ENCODE data around the gene FRRS1L.

The FRRS1L gene

DNA sequence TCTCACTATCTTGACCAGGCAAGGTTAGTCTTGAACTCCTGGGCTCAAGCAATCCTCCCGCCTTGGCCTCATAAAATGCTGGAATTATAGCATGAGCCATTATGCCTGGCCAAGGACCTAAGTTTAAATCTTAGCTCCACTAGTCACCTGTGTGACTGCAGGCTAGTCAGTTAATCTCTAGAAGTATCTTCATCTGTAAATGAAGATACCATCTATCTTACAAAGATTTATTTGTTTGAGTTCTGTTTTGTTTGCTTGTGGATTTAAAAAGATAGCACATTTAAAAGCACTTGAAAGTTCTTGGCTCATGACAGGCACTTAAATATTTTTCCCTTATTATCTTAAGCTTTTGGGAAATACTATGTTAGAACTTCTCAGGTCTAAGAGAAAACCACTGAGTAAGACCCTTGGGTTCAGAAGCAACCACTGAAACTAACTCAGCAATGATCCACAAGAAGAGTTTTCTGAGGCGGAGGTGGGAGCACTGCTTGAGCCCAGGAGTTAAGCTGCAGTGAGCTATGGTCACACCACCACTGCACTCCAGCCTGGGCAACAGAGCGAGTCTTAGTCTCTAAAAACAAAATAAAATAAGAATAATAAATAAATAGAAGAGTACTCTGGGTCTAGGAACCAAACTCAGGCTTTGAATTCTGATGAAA, 66.4 kb downstream of the FRRS1L start:
- H3K27ac ChIP-seq: peak overlapping the region; percentile 77
- TF ChIP-seq, protein P1, sequence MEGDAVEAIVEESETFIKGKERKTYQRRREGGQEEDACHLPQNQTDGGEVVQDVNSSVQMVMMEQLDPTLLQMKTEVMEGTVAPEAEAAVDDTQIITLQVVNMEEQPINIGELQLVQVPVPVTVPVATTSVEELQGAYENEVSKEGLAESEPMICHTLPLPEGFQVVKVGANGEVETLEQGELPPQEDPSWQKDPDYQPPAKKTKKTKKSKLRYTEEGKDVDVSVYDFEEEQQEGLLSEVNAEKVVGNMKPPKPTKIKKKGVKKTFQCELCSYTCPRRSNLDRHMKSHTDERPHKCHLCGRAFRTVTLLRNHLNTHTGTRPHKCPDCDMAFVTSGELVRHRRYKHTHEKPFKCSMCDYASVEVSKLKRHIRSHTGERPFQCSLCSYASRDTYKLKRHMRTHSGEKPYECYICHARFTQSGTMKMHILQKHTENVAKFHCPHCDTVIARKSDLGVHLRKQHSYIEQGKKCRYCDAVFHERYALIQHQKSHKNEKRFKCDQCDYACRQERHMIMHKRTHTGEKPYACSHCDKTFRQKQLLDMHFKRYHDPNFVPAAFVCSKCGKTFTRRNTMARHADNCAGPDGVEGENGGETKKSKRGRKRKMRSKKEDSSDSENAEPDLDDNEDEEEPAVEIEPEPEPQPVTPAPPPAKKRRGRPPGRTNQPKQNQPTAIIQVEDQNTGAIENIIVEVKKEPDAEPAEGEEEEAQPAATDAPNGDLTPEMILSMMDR (conservative IDR thresholded peaks at IDR 0.05): no peak
- TF ChIP-seq ZFX (IDR thresholded peaks at IDR 0.05): no peak

DNA sequence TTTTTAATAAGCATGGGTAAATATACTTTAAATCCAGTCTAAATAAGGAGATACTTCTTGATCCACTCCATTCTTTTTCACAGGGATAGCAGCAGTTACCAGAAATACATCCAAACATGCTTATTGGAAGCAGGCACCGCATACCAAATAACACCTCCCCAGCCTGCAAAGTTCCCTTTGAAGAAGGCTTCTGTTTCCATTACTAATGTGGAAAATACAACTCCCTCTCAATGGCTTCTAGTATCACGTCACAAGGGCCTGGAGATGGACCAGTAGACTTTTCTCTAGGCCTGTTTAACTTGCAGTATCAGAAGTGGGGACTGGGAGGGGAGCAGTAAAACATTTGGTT, 68.1 kb downstream of the FRRS1L start:
- peak overlapping the region; percentile 77; the same call in 1 of the 2 replicates for H3K27ac ChIP-seq
- TF ChIP-seq ZFX (IDR thresholded peaks at IDR 0.05): no peak
- TF ChIP-seq, protein P1 (conservative IDR thresholded peaks at IDR 0.05): peak; percentile 34

DNA sequence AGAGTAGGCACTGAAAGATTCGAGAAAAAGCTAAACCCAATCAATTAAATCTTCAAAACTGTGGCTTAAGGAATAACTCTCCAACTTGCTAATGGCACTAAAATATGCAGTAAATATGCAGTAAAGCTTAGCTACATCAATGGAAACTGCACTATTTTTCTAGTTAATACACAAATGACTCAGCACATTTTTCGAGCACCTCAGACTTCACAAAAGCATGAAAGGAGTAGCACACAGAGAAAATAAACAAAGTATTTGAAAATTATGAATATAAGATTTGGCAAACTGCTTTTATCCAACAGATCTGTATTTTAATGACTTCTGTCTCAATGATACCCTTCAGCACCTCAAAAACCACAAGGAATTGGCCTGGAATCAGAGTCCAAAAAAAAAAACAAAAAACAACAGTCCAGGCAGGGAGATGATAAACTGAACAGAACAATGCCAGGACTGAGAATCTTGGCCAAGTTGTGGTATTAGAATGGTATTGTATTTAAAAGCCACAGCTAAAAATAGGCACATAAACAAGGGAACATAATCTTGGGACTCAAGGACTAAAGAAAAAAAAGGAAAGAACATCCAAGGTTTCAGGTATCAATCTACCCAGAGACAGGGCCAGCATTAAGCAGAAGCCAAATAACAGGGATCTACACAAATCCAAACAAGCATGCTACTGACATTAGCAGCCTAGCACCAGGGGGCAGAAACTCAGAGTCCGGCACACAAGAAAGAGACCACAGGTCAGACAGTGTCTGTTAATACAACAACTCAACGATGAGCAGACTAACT, 68.7 kb downstream of the FRRS1L start:
- peak overlapping the region; percentile 96 for H3K27ac ChIP-seq
- TF ChIP-seq, protein P1 (conservative IDR thresholded peaks at IDR 0.05): peak; percentile 61
- TF ChIP-seq ZFX (IDR thresholded peaks at IDR 0.05): no peak

DNA sequence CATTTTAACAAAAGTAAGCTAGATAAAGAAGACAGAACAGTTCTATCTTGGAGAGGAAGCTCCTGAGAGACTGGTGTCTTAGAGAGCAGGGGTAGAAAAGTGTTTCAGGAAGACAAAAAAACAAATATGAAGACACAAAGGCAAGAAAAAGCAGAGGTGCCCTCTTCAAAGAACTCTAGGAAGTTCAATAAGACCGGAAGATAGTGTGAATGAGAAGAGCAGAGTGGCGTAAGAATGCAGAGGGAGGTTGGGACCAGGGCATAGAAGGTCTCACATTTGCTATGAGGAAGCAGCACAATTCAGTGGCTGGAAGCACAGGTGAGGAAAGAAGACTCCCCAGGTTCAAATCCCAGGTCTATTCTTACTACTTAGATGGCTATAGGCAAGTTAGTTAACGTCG, 69.9 kb downstream of the FRRS1L start:
- peak overlapping the region; percentile 96 for H3K27ac ChIP-seq
- TF ChIP-seq, protein P1 (conservative IDR thresholded peaks at IDR 0.05): no peak
- TF ChIP-seq ZFX (IDR thresholded peaks at IDR 0.05): no peak

DNA sequence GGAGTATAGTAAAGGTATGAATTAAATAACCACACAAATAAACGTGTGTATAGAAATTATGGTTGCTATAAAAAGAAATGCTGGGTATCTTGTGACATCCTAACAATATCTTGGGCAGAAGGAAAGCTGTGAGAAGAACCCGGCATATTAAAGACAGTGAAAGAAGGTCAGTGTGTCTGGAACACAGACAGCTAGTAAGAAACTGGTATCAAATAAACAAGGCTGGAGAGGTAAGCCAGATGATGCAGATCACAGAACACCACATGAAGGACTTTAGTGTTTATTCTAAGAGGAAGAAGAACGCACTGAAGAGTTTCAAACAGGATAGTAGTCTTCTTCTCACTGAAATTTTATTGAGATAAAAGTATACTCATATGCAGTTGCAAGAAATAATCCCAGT, 71.7 kb downstream of the FRRS1L start:
- H3K27ac ChIP-seq: no peak overlapping the region
- TF ChIP-seq ZFX (IDR thresholded peaks at IDR 0.05): no peak

DNA sequence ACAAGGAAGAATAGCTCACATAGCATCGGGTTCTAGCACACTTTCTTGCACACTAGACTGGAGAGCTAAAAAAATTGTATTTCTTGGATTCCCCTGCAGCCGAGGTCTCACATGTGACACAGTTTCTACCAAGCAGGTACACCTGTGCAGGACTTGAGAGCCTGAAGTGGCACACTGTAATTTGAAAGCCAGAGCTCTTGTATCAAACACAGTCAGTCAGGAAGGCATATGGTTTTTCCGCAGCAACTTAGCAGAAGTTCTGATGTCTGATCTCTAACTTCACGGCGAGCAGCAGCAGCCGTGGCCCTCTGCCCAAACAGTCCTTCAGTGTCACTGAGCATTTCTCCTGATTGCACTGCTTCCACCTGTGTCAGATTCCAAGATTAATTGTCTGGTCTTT, 72.8 kb downstream of the FRRS1L start:
- no peak overlapping the region for H3K27ac ChIP-seq
- TF ChIP-seq, protein P1 (conservative IDR thresholded peaks at IDR 0.05): no peak
- no peak for TF ChIP-seq ZFX (IDR thresholded peaks at IDR 0.05)

DNA sequence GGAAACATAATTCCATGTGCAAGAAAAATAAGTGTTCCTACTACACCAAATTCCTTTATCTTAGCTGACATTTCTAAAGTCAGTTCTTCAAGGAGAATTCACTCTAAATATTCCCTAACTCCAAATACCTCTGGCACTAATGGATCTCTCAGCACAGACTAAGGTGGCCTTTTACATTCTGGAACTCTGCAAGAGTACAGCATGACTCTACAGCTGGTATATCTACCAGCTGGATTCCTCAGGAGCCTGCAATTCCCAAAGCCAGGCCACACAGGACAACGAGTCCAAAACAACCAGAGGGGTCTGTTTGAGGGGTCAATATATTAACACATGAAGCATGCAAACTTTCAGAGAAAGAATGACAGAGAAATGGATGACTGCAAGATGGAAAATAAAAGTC, 74.5 kb downstream of the FRRS1L start:
- no peak overlapping the region for H3K27ac ChIP-seq
- TF ChIP-seq, protein P1 (conservative IDR thresholded peaks at IDR 0.05): no peak
- TF ChIP-seq ZFX (IDR thresholded peaks at IDR 0.05): no peak

Measured in C4-2B (cell line).